ENCODE results near the gene WFS1. TPM values are rescaled to one million over a fixed set of nuclear protein-coding genes. Genes with fewer than 3 reads are reported as not detected.

The WFS1 gene
- polyA plus RNA-seq, 1 experiment: 46.8 TPM

DNA sequence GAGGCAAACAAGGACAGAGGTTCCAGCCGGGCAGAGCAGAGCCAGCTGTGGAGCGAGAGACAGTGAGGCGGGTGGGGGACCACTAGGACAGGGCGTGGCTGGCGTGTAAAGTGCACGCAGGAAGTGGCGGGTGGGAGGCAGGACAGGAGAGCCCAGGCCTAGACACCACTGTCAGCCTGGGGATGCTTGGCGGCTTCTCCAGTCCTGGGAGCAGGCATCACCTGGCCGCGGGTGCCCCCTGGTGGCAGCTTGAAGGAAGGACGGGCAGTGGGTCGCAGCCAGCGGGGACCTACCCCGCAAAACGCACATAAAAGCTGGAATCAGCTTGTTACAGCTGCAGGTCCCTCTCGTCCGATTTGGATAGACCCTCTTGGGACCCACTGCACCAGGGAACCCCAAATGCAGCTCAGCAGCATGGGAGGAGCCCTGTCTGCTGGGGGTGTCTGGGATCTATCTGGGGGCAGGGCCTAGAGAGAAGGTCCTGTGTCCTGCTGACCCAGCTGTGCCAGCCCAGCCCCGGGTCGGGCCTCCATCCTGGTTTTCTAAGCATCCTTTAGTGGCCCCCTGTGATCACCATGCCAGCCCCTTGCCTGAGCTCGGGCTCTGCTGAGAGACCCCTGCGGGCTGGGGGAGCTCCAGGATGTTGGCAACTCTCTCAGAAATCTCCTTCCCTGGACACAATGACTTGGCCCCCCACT, 57.7 kb downstream of the WFS1 start:
- peaks cover 3% of the 10 kb centered on the region; the same call in 1 of the 2 replicates for H3K9me3 ChIP-seq (ENCODE audit: control insufficient read depth, insufficient read depth, low read length)
- peak; percentile 27 for DNase-seq (ENCODE audit: low read depth, low spot score)
- H3K4me3 ChIP-seq (ENCODE audit: low read depth, low read length): no peak overlapping the region
- POLR2A ChIA-PET: no interaction called here
- TF ChIP-seq, protein P1, sequence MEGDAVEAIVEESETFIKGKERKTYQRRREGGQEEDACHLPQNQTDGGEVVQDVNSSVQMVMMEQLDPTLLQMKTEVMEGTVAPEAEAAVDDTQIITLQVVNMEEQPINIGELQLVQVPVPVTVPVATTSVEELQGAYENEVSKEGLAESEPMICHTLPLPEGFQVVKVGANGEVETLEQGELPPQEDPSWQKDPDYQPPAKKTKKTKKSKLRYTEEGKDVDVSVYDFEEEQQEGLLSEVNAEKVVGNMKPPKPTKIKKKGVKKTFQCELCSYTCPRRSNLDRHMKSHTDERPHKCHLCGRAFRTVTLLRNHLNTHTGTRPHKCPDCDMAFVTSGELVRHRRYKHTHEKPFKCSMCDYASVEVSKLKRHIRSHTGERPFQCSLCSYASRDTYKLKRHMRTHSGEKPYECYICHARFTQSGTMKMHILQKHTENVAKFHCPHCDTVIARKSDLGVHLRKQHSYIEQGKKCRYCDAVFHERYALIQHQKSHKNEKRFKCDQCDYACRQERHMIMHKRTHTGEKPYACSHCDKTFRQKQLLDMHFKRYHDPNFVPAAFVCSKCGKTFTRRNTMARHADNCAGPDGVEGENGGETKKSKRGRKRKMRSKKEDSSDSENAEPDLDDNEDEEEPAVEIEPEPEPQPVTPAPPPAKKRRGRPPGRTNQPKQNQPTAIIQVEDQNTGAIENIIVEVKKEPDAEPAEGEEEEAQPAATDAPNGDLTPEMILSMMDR (IDR thresholded peaks at IDR 0.05; ENCODE audit: low read depth, low read length): peak; percentile 91
- CTCF ChIA-PET: interaction anchor here (0.5 to 18.6 kb wide), 17 partner anchors 7 to 329 kb away, joined by 3 to 563 read pairs (median 5); partner anchors contain the start of gene WFS1
- H3K27ac ChIP-seq (ENCODE audit: low read depth, low read length): no peak overlapping the region
- H3K27me3 ChIP-seq (ENCODE audit: control insufficient read depth, insufficient read depth, low read length): peaks cover 19% of the 10 kb centered on the region

DNA sequence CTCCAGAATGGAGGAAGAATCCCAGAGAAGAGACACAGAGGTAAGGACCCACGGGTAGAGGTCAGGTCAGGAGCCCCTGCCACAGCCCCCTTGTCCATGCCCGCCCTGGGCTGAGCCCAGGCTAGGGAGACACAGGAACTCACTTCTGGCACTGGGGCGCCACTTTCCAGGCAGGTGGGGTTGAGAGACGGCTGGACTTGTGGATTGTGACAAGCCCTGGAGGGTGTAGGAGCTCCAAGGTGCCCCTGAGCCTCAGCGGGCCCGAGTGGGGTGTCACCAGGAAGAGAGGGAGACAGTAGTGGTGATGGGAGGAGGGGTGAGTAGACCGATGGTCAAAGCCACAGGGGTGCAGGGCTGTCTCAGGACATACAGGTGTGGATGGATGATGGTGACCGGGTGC, 58.9 kb downstream of the WFS1 start:
- Histone ChIP-seq H3K4me3 (ENCODE audit: low read depth, low read length) (no peak overlapping the region), H3K27me3 (ENCODE audit: control insufficient read depth, insufficient read depth, low read length) (peaks cover 15% of the 10 kb centered on the region), H3K27ac (ENCODE audit: low read depth, low read length) (no peak overlapping the region), H3K9me3 (ENCODE audit: control insufficient read depth, insufficient read depth, low read length) (peaks cover 3% of the 10 kb centered on the region; the same call in 1 of the 2 replicates)
- no peak for DNase-seq (ENCODE audit: low read depth, low spot score)
- ChIA-PET POLR2A (no interaction called here), CTCF (interaction anchor here (1.0 to 18.6 kb wide), 7 partner anchors 8 to 330 kb away, joined by 3 to 563 read pairs (median 15); partner anchors contain the start of gene WFS1)
- TF ChIP-seq, protein P1 (IDR thresholded peaks at IDR 0.05; ENCODE audit: low read depth, low read length): no peak

DNA sequence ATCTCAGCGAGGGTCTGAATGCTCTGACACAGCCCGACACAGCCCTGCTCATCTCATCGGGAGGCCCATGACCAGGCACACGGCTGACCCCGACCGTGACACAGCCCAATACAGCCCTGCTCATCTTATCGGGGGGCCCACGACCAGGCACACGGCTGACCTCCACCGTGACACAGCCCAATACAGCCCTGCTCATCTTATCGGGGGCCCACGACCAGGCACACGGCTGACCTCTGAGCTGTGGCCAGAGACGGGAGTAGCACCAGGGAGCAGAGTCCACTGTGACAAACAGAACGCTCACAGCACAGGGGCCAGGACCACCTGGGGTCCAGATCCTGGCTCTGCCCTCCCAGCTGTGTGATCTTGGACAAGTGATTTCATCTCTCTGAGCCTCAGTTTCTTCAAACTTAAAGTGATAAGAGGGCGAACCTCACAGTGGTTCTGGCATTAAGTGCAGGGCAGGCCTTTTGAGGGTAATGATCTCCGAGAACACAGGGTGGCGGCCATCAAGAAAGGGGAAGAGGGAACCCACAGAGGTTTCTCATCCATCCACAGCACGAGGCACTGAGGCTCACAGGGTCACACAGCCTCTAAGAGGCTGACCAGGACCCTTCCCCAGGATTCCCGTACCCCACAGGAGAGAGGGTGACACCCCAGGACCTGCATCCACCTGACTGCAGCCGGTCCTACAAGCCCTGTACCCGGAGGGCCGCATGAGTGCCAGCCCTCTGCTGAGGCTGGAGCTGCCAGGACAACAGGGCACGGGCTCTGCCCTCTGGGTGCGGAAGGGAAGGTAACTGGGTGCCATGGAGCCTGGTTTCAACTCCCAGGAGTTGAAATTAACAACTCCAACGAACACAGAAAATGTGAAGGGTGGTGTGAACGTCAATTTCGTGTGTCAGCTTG, 60.1 kb downstream of the WFS1 start:
- CTCF ChIA-PET: interaction anchor here (0.6 to 18.6 kb wide), 6 partner anchors 13 to 181 kb away, joined by 3 to 563 read pairs (median 29); partner anchors contain the start of gene WFS1
- Histone ChIP-seq H3K27ac (ENCODE audit: low read depth, low read length) (no peak overlapping the region), H3K4me3 (ENCODE audit: low read depth, low read length) (no peak overlapping the region), H3K9me3 (ENCODE audit: control insufficient read depth, insufficient read depth, low read length) (peaks cover 8% of the 10 kb centered on the region; the same call in 1 of the 2 replicates), H3K27me3 (ENCODE audit: control insufficient read depth, insufficient read depth, low read length) (peaks cover 18% of the 10 kb centered on the region)
- TF ChIP-seq, protein P1 (IDR thresholded peaks at IDR 0.05; ENCODE audit: low read depth, low read length): no peak
- POLR2A ChIA-PET: no interaction called here
- DNase-seq (ENCODE audit: low read depth, low spot score): no peak

DNA sequence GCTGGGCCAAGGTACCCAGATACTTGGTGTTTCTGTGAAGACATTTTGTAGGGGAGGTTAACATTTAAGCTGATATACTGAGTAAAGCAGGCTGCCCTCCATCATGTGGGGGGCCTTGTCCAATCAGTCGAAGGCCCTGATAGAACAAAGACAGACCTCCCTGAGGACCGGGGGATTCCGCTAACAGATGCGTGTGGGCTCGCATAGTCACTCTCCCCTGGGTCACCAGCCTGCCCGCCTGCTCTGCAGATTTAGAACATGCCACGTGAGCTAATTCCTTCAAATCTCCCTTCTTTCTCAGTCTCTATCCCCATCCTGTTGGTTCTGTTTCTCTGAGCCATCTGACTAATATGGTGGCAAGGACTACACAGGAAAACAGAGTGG, 60.7 kb downstream of the WFS1 start:
- ChIA-PET CTCF (interaction anchor here (0.6 to 18.6 kb wide), 7 partner anchors 13 to 1726 kb away, joined by 4 to 563 read pairs (median 17); partner anchors contain the start of gene WFS1), POLR2A (no interaction called here)
- no peak overlapping the region for H3K4me3 ChIP-seq (ENCODE audit: low read depth, low read length)
- TF ChIP-seq, protein P1 (IDR thresholded peaks at IDR 0.05; ENCODE audit: low read depth, low read length): no peak
- peaks cover 8% of the 10 kb centered on the region; the same call in 1 of the 2 replicates for H3K9me3 ChIP-seq (ENCODE audit: control insufficient read depth, insufficient read depth, low read length)
- no peak overlapping the region for H3K27ac ChIP-seq (ENCODE audit: low read depth, low read length)
- peaks cover 15% of the 10 kb centered on the region for H3K27me3 ChIP-seq (ENCODE audit: control insufficient read depth, insufficient read depth, low read length)
- no peak for DNase-seq (ENCODE audit: low read depth, low spot score)

Data from AG04450 (cell line).